ENCODE measurements around the gene TAT.

GRCh38 chr16:71559855-71560254 is 17.0 kb downstream of the TAT start:
- TF ChIP-seq, protein P1, sequence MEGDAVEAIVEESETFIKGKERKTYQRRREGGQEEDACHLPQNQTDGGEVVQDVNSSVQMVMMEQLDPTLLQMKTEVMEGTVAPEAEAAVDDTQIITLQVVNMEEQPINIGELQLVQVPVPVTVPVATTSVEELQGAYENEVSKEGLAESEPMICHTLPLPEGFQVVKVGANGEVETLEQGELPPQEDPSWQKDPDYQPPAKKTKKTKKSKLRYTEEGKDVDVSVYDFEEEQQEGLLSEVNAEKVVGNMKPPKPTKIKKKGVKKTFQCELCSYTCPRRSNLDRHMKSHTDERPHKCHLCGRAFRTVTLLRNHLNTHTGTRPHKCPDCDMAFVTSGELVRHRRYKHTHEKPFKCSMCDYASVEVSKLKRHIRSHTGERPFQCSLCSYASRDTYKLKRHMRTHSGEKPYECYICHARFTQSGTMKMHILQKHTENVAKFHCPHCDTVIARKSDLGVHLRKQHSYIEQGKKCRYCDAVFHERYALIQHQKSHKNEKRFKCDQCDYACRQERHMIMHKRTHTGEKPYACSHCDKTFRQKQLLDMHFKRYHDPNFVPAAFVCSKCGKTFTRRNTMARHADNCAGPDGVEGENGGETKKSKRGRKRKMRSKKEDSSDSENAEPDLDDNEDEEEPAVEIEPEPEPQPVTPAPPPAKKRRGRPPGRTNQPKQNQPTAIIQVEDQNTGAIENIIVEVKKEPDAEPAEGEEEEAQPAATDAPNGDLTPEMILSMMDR (conservative IDR thresholded peaks at IDR 0.05 in 1 of 2, IDR thresholded peaks at IDR 0.05 in 1 of 2; ENCODE audit: extremely low read depth in 1 of 2, insufficient read depth in 1 of 2, low read depth in 1 of 2, low read length in 2 of 2), result no peak
- TF ChIP-seq EZH2 (IDR thresholded peaks at IDR 0.05; ENCODE audit: borderline replicate concordance, low read length), result no peak

All from mammary epithelial cell (primary cell).